ENCODE data around the gene UXS1.

GRCh38 chr2:106137731-106138521 lies 56.2 kb downstream of the UXS1 start:
- TF ChIP-seq CTCF (IDR thresholded peaks at IDR 0.05) (peak in 1 of 4 experiments; percentile 18), POLR2AphosphoS5 (IDR thresholded peaks at IDR 0.05) (no peak)

Data from sigmoid colon (tissue), 4 donors.